Effector memory CD4-positive, alpha-beta T cell (primary cell): Measurements from ENCODE around the gene MEGF9.

Source experiments
- DNase-seq, 3 donors: peaks; one replicate each; pipeline ENCODE4 v3.0.0-alpha.2; 2020
- H3K27ac ChIP-seq: 2 replicates; pipeline ENCODE4 v1.7.0; 2013; ENCODE audit warnings: mild to moderate bottlenecking, low read length, moderate library complexity; ENCODE audit not compliant: insufficient read depth, poor library complexity, severe bottlenecking
- H3K27me3 ChIP-seq: replicated peaks from 2 replicates; pipeline ENCODE4 v1.7.0; 2013; ENCODE audit warnings: mild to moderate bottlenecking, low read length; ENCODE audit not compliant: insufficient read depth, control insufficient read depth, poor library complexity, severe bottlenecking
- H3K36me3 ChIP-seq: 2 replicates; pipeline ENCODE4 v1.7.0; 2013; ENCODE audit warnings: mild to moderate bottlenecking, low read length, moderate library complexity; ENCODE audit not compliant: control insufficient read depth, insufficient read depth
- H3K4me1 ChIP-seq: 2 replicates; pipeline ENCODE4 v1.7.0; 2013; ENCODE audit warnings: low read length, mild to moderate bottlenecking; ENCODE audit not compliant: control insufficient read depth, insufficient read depth, poor library complexity, severe bottlenecking
- H3K4me3 ChIP-seq: 2 replicates; pipeline ENCODE4 v1.7.0; 2013; ENCODE audit warnings: low read length, low read depth, mild to moderate bottlenecking; ENCODE audit not compliant: insufficient read depth, poor library complexity, severe bottlenecking
- H3K9me3 ChIP-seq: 2 replicates; pipeline ENCODE4 v1.7.0; 2013; ENCODE audit warnings: mild to moderate bottlenecking, low read length, moderate library complexity; ENCODE audit not compliant: control insufficient read depth

The MEGF9 gene

GRCh38 chr9:120593250-120593954 lies 120.9 kb downstream of the MEGF9 start:
- Histone ChIP-seq H3K36me3 (no peaks in the 10 kb centered on the region), H3K4me3 (no peak overlapping the region), H3K27me3 (no peaks in the 10 kb centered on the region), H3K27ac (no peak overlapping the region), H3K9me3 (no peaks in the 10 kb centered on the region), H3K4me1 (no peaks in the 10 kb centered on the region)
- DNase-seq: no peak

GRCh38 chr9:120592210-120592609 lies 122.1 kb downstream of the MEGF9 start:
- no peaks in the 10 kb centered on the region for H3K4me1 ChIP-seq
- H3K9me3 ChIP-seq: no peaks in the 10 kb centered on the region
- H3K27me3 ChIP-seq: no peaks in the 10 kb centered on the region
- no peak overlapping the region for H3K27ac ChIP-seq
- H3K36me3 ChIP-seq: no peaks in the 10 kb centered on the region
- no peak for DNase-seq
- no peak overlapping the region for H3K4me3 ChIP-seq

GRCh38 chr9:120587328-120587727 lies 126.9 kb downstream of the MEGF9 start:
- DNase-seq: no peak
- no peaks in the 10 kb centered on the region for H3K9me3 ChIP-seq
- H3K27me3 ChIP-seq: no peaks in the 10 kb centered on the region
- H3K27ac ChIP-seq: no peak overlapping the region
- H3K4me1 ChIP-seq: no peaks in the 10 kb centered on the region
- H3K36me3 ChIP-seq: no peaks in the 10 kb centered on the region
- H3K4me3 ChIP-seq: no peak overlapping the region

DNA sequence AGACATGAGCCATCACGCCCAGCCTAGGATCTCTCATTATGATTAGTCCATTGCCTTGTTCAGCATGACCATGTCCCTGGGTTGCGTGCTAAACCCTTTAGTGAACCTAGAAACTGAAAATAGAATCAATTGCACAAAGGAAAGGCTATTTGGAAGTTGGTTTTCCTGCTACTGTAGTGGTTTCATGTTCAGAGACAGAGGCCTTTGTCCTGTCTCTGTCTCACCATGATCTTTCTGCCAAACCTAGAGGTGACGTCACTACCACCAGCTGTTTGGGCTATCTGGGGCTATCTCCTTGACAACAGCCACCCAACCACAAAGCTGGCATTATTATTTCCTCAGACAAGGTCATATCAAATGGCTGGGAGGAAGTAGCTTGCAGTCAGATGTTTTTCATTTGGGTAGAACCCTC lies 130.3 kb downstream of the MEGF9 start:
- H3K36me3 ChIP-seq: no peaks in the 10 kb centered on the region
- peaks cover 13% of the 10 kb centered on the region for H3K4me1 ChIP-seq
- H3K4me3 ChIP-seq: no peak overlapping the region
- no peaks in the 10 kb centered on the region for H3K9me3 ChIP-seq
- DNase-seq: peak; percentile 10 to 32 (median 11)
- no peak overlapping the region for H3K27ac ChIP-seq
- no peaks in the 10 kb centered on the region for H3K27me3 ChIP-seq

DNA sequence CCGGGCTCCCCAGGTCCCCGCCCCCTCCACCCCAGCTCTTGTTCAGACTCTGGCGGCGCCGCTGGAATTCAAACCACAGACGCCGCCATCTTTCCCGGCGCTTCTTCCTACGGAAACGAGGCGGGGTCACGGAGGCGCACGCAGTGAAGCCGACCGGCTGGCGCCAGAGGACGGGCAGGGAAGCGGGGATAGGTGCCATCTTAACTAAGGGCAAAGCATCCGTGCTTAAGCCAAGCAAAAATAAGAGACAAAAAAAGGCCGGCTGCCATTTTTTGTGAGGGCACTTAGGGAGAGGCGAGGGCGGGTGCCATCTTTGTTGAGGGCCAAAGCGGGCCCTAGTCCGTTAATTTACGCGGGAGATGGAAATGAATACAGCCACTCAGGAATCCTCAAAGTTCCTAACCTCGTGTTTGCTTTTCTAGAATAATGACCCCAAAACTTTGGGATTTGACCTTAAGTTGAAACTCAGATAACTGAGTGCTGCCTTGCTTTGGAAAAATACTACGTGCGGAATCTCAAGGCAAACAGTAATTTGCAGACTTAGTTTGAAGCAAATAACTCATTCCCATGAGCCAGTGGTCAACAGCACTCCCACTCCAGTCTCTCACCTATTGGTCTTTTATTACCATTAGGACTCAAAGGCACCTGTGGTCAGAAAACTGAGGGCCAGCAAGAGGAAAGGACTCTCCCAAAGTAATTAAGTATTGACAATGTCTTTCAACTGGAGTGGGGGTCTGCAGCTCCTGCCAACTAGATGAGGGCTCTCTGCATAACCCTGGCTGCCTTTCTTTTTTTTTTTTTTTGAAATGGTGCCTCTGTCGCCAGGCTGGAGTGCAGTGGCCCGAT lies 134.0 kb downstream of the MEGF9 start, which contains the start of gene CDK5RAP2:
CDK5RAP2 (minus strand) TSS at position 117 of the 846 bp plus-strand sequence. CDS start 189 bp downstream, outside the sequence.
- peak; percentile 83 to 91 (median 90) for DNase-seq
- Histone ChIP-seq H3K4me3 (peak within 1 kb of the TSS; percentile 93), H3K36me3 (no peaks in the 10 kb centered on the region), H3K4me1 (peaks cover 19% of the 10 kb centered on the region), H3K27ac (peak within 1 kb of the TSS; percentile 76), H3K9me3 (no peaks in the 10 kb centered on the region), H3K27me3 (no peaks in the 10 kb centered on the region)

GRCh38 chr9:120579139-120580050 lies 134.9 kb downstream of the MEGF9 start:
- no peak for DNase-seq
- peak overlapping the region; percentile 76 for H3K27ac ChIP-seq
- peaks cover 19% of the 10 kb centered on the region for H3K4me1 ChIP-seq
- H3K36me3 ChIP-seq: no peaks in the 10 kb centered on the region
- H3K9me3 ChIP-seq: no peaks in the 10 kb centered on the region
- H3K4me3 ChIP-seq: peak overlapping the region; percentile 93
- no peaks in the 10 kb centered on the region for H3K27me3 ChIP-seq

GRCh38 chr9:120574473-120574872 lies 139.8 kb downstream of the MEGF9 start:
- H3K27ac ChIP-seq: no peak overlapping the region
- DNase-seq: no peak

DNA sequence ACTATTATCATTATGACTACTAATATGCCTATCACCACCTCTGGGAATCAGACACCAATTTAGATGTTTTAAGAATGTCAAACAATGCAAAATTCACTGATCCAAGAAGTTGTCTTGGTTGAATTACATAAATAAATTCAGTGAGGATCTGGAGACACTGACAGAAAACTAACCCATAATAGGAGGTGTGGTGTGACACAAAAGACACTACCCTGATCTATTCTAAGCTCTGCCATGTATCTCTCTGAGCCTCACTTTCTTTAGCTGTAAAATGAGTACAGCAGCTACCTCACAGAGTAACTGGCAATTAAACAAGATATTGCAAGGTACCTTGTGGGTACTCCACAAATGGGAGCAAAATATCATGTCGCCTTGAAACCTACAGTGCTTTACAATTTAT lies 141.8 kb downstream of the MEGF9 start:
- Histone ChIP-seq H3K4me1 (no peaks in the 10 kb centered on the region), H3K4me3 (no peak overlapping the region)

More at GRCh38 chr9:120574473-120574872, 139.8 kb downstream of the MEGF9 start:
- Histone ChIP-seq H3K4me3 (no peak overlapping the region), H3K27me3 (no peaks in the 10 kb centered on the region), H3K4me1 (peaks cover 11% of the 10 kb centered on the region), H3K36me3 (peaks cover 26% of the 10 kb centered on the region), H3K9me3 (no peaks in the 10 kb centered on the region)

DNA sequence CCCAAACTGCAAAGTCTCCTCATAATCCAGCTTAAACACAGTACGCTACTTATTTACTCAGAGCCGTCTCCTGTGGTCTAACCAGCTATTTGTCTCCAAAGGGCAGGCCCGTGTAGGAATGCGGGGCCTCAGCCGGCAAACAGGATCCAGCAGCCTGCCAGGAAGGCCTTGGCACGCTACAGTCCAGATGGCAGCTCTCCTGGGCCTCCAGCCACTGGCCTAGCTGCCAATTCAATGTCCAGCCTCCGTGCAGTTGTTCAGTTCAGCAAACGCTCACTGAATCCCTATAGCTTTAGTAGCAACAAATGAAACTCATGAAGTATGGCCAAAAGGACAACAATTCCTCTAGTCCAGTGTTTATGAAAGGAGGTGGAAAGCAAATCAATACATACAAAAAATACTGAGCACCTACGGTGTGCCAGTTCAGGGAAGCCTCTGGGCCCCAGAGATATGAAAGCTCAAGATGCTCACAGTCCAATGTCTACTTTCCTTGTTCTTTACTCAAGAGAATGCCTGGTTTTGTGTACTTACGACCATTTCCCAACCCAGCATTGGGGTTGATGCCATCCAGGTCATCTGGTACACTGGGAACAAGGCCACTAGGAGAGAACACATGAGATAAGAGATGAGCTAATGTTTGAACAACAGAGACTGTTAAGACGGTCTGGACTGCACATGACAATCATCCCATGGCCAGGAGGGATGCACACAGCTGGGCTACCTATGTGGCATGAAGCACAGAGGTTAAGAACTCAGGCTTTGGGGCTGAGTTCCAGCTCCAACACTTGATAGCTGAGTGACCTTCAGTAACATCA lies 142.6 kb downstream of the MEGF9 start:
- Histone ChIP-seq H3K9me3 (no peaks in the 10 kb centered on the region), H3K27ac (no peak overlapping the region), H3K4me3 (no peak overlapping the region), H3K27me3 (no peaks in the 10 kb centered on the region), H3K36me3 (peaks cover 51% of the 10 kb centered on the region), H3K4me1 (no peaks in the 10 kb centered on the region)
- no peak for DNase-seq

More for the DNA sequence above, 141.8 kb downstream of the MEGF9 start:
- H3K27me3 ChIP-seq: no peaks in the 10 kb centered on the region
- no peaks in the 10 kb centered on the region for H3K9me3 ChIP-seq
- no peak for DNase-seq
- H3K36me3 ChIP-seq: peaks cover 45% of the 10 kb centered on the region
- H3K27ac ChIP-seq: no peak overlapping the region
